IMR-90 (cell line): ENCODE results near the gene TDRD12.

ENCODE experiments used
- CTCF ChIP-seq: conservative IDR thresholded peaks from 2 replicates; pipeline ENCODE4 v1.5.1; 2012; ENCODE audit warnings: mild to moderate bottlenecking, low read depth, low read length, improper control_type of control experiment
- POLR2A ChIP-seq: IDR thresholded peaks from 2 replicates; pipeline ENCODE4 v1.6.1; 2012; ENCODE audit warnings: mild to moderate bottlenecking, low read depth, low read length

DNA sequence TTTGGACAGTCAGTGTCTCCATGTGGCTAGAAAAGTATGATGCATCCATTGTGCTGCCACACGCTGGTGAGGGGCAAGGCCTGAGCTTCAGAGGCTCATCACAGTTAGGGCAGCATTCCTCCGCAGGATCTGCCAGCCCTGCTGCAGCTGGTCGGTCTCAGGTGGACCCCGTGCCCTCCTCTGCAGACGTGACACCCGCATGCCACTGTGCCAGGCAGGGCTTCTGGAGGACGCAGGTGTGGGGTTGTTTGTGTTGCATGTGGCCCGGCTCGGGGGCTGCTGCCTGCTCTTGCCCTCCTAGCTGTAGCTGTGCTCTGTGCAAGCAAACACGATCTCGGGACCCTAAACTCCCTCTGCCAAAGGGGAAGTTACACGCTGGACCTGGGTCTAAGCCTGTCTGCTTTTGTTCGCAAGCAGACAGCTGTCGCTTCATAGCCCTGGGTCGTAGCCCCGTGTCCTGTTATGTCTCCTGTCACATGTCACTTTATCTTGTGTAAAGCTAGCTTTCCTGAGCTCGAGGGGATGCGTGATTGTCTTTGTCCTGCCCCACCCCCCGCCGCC, 104.7 kb downstream of the TDRD12 start:
- TF ChIP-seq POLR2A (no peak), CTCF (no peak)
